ENCODE data around the gene INIP.

INIP gene

DNA sequence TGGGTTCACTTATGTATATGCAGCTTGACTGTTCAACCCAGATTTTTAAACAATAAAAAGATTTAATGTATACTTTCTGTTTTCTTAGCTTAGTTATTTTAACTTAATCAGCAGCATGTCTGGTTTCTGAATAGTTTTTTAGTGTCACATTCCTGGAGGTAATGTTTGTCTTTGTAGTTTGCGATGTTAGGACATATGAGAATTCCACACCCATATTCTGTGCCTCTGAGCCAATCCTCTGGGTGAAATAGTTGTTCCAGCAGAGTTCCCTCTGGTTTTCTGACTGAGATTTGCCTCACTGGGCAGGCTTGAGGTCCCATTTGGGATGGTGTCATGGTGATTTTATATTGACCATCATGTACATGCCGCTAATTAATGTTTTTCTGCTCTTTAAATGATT is 48.6 kb downstream of the INIP start:
- DNase-seq = no peak

GRCh38 chr9:112665347-112665746 is 52.6 kb downstream of the INIP start:
- DNase-seq = no peak

DNA sequence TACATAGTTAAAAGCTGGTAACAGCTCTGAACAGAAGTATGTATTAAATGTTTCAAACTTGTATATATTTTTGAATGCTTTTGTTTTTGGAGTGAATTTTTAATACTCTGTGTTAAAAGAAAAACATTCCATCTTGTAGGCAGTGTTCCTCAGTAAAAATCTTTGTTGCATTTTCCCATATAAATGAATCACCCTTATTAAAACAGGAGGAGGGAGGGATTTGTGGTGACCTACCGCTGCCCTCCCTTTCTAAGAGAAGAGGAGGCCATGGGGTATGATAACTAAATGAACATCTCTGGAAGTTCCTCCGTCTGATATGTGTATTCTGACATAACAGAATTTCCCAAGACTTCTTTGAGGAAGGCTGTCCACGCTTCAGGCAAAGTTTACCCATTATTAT is 53.4 kb downstream of the INIP start:
- DNase-seq = no peak

- DNase-seq = no peak
Measured at GRCh38 chr9:112663681-112664080, 54.2 kb downstream of the INIP start.

DNA sequence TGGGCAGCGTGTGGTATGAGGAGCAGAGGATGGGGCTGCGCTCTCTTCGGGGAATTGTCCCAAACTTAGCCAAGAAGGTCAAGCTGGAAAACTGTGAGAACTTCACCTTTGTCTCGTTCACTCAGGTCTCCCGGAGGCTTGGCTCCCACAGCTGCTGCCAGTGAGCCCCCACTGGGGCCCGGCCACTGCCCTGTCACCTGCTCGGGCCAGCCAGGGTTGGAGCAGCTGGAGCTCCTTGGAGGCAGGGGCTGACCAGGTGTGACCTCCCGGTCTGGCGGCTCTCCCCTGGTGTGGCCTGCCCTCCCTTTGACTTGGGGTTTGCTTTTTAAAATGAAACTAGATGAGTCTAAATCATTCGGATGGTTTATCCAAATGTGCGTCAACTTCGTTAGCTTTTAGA is 58.0 kb downstream of the INIP start:
- DNase-seq = no peak

DNA sequence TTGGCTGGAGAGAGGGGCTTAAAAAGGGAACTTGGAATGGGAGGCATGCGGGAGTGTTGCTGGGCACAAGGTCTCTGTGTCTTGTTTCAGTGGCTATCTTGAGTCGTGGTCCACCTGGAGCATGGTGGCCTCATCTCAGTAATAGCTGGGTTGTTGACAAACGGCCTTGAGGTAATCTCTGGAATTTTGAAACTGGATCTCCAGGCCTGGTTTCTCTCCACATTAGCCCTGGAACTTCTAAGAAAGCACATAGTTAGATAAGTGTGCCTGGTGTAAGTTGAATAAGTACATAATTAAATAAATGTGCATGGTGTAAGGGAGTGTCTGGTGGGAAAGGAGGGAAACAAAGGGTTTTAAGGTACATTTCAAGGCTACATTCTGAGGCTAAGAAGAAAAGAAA is 62.2 kb downstream of the INIP start:
- DNase-seq = no peak

GRCh38 chr9:112654282-112654681 is 63.6 kb downstream of the INIP start:
- no peak for DNase-seq

GRCh38 chr9:112648624-112649023 is 69.3 kb downstream of the INIP start:
- no peak for DNase-seq

DNA sequence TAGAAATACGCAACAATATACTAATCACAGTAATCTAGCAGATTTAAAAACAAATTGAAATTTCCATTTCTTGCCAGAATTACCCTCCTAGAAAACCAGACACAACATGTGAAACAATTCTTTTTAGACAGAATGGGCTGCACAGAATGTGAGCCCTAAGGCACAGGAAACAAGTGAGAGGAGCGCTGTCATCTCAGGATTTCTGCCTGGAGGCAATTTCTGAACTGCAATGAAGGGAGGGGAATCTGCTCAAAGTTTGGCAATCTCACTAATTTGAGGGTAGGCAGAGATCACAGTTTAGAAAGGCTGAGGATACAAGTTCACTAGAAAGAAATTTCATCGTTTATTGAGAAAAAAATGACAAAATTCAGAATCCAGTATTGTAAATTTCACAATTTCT is 70.3 kb downstream of the INIP start:
- DNase-seq = no peak

DNA sequence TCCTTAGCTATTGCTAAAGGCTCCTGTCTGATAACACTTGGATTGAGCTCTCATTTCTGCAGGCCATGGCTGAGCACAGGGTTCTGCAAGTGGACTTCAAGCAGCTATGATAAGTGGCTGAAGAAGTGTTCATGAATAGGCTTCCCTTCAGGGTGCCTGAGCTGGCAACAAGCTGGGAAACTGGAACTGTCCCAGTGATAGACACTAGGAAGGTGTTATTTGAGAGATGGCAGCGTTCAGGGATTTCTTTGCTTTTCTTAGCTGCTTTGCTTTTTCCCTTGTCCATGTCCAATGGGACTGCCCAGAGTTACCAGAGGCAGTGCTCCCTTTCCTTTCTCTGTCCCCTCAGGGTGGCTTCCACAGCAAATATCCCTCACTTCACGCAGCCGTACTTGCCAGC is 75.8 kb downstream of the INIP start:
- DNase-seq = no peak

GRCh38 chr9:112640311-112640710 is 77.6 kb downstream of the INIP start:
- DNase-seq = no peak
